Stimulated activated CD8-positive, alpha-beta memory T cell treated with anti-CD3 and anti-CD28 coated beads, Interleukin-4, amount 100 ng/mL, for 1 hour (primary cell): ENCODE data around the gene CST4.
"Not testable (repeated sequence)": the region's sequence is repeated elsewhere in the genome, so short reads cannot be mapped to it uniquely, and the experiment has no call there.

Source experiments
- DNase-seq, 2 donors: peaks; one replicate each; pipeline ENCODE4 v3.0.0-alpha.2; 2020; ENCODE audit warnings: low read depth in 2 of 2, low spot score in 1 of 2

Gene CST4

GRCh38 chr20:23688684-23689398 is at the start of gene CST4:
Gene CST4, minus strand, starts transcription at chr20:23689038. Its CDS starts 69 bp downstream, at chr20:23688969.
- not testable (repeated sequence) for DNase-seq

GRCh38 chr20:23735391-23735790 is 46.6 kb upstream of the CST4 start:
- DNase-seq = not testable (repeated sequence)

- DNase-seq = not testable (repeated sequence)
Measured at GRCh38 chr20:23734949-23735348, 46.1 kb upstream of the CST4 start.

GRCh38 chr20:23734440-23734839 is 45.6 kb upstream of the CST4 start:
- DNase-seq = not testable (repeated sequence)

GRCh38 chr20:23727016-23727415 is 38.2 kb upstream of the CST4 start:
- DNase-seq = no peak

DNA sequence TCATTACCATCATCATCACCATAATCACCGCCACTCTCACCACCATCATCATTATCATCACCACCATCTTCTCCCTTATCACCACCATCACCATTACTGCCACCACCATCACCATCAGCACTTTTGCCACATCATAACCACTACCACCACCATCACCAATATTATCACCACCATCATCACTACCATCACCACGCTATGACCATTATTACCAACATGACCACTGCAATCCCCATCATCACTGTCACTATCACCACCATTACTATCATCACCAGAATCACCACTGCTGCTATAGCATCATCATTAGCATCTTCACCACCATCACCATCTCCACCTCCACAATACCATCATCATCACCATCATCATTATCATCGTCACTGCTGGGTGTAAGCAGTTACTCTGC is 36.3 kb upstream of the CST4 start:
- DNase-seq = no peak

- DNase-seq = not testable (repeated sequence)
Measured at GRCh38 chr20:23723659-23724307, 34.9 kb upstream of the CST4 start.

DNA sequence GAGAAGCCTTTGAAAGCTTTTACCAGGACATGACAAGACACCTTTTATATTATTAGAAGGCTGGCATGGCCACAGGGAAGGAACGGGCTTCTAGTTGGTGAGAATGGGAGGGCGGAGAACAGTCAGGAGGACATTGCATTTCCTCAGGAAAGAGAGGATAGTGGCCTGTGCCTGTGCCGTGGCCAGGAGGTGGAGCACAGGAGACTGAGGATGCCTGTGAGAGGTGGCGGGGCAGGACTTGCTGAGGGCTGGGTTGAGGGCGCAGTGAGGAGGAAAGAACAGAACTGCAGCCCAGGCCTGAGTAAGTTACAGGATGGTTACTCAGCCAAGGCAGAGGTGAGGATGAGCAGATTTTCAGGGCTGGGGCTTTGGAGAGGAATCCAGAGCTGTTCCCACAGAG is 34.0 kb upstream of the CST4 start:
- not testable (repeated sequence) for DNase-seq

DNA sequence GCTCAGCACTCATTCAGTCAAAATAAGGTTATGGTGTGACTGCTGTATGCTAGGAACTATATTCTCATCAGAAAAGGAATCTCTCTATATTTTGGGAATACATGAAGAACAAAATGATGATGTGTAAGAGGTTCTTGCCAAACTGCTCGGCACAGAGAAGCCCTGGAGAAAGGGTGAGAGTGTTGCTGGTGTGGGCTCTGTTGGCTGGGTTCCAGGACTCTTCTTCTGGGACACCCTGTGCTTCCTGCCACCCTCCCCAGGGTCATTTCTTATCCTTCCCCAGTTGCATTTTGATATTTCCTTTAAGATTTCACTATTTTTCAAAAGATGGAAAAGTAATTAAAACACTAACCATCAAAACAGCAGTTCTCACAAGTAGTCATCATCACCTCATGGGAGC is 33.1 kb upstream of the CST4 start:
- no peak for DNase-seq

GRCh38 chr20:23719351-23719750 is 30.5 kb upstream of the CST4 start:
- DNase-seq = not testable (repeated sequence)

- DNase-seq = not testable (repeated sequence)
Measured at GRCh38 chr20:23711778-23712177, 22.9 kb upstream of the CST4 start.

DNA sequence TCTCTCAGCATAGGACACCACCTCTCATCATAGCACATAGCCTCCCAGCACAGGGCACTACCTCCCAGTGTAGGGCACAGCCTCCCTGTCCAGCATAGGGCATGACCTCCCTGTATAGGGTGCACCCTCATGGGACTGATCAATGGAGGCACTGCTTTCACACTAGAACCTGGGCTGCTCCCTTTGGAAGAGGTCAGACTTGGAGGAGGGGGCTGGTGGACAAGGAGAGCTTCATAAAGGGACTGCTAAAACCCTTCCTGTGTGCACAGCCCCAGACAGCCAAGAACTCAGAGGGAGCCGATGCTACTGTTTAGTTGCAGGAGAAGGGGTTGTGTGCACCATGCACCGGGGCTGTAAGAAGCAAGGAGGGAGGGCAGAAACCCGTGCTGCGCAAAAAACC is 21.9 kb upstream of the CST4 start:
- no peak for DNase-seq

GRCh38 chr20:23705895-23706294 is 17.1 kb upstream of the CST4 start:
- DNase-seq = no peak

- DNase-seq = no peak
Measured at GRCh38 chr20:23702021-23702420, 13.2 kb upstream of the CST4 start.

GRCh38 chr20:23700931-23701330 is 12.1 kb upstream of the CST4 start:
- no peak for DNase-seq

DNA sequence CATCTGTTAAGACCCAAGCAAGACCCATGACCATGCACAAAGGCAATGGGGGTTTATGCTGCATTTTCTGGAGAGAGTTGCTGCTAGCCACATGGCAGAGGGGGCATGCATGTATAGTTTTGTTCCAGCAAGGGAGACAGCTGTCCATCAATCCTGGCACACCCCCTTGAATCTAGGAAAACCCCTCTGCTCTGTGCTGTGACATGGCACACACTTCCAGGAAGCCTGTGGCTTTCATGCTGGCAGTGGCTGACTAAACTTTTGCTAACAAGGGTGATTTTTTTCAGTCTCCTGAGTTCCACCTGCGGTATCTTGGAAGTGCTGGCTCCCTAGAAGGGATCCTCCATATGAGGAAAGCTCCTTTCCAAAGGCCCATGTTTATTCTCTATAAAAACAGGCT is 9.1 kb upstream of the CST4 start:
- no peak for DNase-seq

DNA sequence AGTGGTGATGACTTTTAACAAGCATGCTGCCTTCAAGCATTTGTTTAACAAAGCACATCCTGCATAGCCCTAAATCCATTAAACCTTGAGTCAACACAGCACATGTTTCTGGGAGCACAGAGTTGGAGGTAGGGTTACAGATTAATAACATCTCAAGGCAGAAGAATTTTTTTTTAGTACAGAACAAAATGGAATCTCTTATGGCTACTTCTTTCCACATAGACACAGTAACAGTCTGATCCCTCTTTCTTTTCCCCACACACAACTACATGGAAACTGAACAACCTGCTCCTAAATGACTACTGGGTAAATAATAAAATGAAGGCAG is 6.2 kb upstream of the CST4 start:
- not testable (repeated sequence) for DNase-seq

- not testable (repeated sequence) for DNase-seq
Measured at GRCh38 chr20:23694178-23695067, 5.6 kb upstream of the CST4 start.

- DNase-seq = not testable (repeated sequence)
Measured at GRCh38 chr20:23692725-23693619, 4.1 kb upstream of the CST4 start.

DNA sequence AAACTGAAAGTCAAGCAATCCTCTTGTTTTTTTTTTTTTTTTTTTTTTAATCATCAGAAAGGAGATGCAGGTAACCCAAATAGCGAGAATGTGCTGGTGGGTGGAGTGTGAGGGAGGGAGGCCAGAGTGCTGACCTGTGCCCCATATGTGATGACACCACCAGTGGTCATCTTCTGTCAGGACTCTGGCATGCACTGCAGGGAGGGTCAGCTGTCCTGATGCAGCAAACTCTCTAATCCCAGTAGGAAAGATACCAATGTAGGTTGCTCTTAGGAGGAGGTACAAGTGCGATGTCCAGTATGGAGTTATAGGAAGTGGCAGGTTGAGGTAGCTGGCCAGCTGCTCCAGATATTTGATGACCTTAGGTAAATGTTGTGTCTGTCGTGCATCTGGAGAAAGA is 2.8 kb upstream of the CST4 start:
- DNase-seq = no peak

DNA sequence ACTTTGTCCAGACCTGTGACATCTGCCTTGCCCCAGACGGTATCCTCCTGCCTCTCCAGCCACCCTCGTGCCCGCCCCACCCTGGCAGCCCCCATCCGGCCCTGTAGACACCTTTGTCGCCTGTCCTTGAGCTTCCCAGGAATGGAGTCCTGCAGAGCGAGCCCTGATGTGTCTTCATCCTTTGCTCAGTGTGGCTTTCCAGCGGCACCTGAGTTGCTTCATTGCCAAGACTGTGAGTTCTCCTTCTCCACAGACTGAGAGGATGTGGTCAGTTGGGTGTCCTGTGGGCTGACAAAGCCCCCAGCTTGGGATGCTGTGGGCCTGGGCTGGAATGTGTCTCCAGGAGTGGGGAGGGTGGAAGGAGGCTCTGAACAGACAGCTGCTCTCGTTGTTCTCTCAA is 1.7 kb upstream of the CST4 start:
- no peak for DNase-seq
